ENCODE results near the gene IQCF2.

- TF ChIP-seq, protein P1, sequence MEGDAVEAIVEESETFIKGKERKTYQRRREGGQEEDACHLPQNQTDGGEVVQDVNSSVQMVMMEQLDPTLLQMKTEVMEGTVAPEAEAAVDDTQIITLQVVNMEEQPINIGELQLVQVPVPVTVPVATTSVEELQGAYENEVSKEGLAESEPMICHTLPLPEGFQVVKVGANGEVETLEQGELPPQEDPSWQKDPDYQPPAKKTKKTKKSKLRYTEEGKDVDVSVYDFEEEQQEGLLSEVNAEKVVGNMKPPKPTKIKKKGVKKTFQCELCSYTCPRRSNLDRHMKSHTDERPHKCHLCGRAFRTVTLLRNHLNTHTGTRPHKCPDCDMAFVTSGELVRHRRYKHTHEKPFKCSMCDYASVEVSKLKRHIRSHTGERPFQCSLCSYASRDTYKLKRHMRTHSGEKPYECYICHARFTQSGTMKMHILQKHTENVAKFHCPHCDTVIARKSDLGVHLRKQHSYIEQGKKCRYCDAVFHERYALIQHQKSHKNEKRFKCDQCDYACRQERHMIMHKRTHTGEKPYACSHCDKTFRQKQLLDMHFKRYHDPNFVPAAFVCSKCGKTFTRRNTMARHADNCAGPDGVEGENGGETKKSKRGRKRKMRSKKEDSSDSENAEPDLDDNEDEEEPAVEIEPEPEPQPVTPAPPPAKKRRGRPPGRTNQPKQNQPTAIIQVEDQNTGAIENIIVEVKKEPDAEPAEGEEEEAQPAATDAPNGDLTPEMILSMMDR (IDR thresholded peaks at IDR 0.05; ENCODE audit: low read depth, low read length): no peak
- TF ChIP-seq EZH2phosphoT487 (IDR thresholded peaks at IDR 0.05; ENCODE audit: low read depth): no peak
Measured at GRCh38 chr3:51819151-51819550, 42.3 kb upstream of the IQCF2 start.

Data from OCI-LY3 (cell line).